IPS DF 4.7 (cell line): ENCODE data around the gene TBX5.

Experiments
- DNase-seq: peaks from one replicate; pipeline ENCODE4 v3.0.0-alpha.2; 2013; ENCODE audit warnings: low spot score; ENCODE audit errors: extremely low read depth

Gene TBX5

GRCh38 chr12:114321524-114321923 is 84.4 kb downstream of the TBX5 start:
- DNase-seq: no peak

- DNase-seq: no peak
These were observed 85.0 kb downstream of the TBX5 start for GRCh38 chr12:114320968-114321367.

- no peak for DNase-seq
These were observed 85.8 kb downstream of the TBX5 start for GRCh38 chr12:114320101-114320500.

GRCh38 chr12:114319422-114319821 is 86.5 kb downstream of the TBX5 start:
- no peak for DNase-seq

GRCh38 chr12:114318984-114319383 is 87.0 kb downstream of the TBX5 start:
- DNase-seq: no peak

GRCh38 chr12:114316076-114316475 is 89.9 kb downstream of the TBX5 start:
- no peak for DNase-seq

- DNase-seq: no peak
These were observed 90.8 kb downstream of the TBX5 start for GRCh38 chr12:114314974-114315720.

- DNase-seq: no peak
These were observed 91.5 kb downstream of the TBX5 start for GRCh38 chr12:114314403-114314802.

- no peak for DNase-seq
These were observed 92.0 kb downstream of the TBX5 start for GRCh38 chr12:114313910-114314309.

GRCh38 chr12:114311974-114312373 is 94.0 kb downstream of the TBX5 start:
- DNase-seq: no peak

- DNase-seq: no peak
These were observed 99.3 kb downstream of the TBX5 start for GRCh38 chr12:114306646-114307045.

- no peak for DNase-seq
These were observed 100.5 kb downstream of the TBX5 start for GRCh38 chr12:114305446-114305845.
